Mucosa of descending colon (tissue), 3 donors: ENCODE results near the gene NXPH2. TPM values are rescaled to one million over a fixed set of nuclear protein-coding genes. Genes with fewer than 3 reads are reported as not detected.
"Not testable (repeated sequence)": the region's sequence is repeated elsewhere in the genome, so short reads cannot be mapped to it uniquely, and the experiment has no call there.

Source experiments
- ATAC-seq: fragments of 200-7000 bp; cut with Tn5 transposase; one replicate; pipeline ENCODE4 v1.9.1; 2020; ENCODE audit warnings: mild to moderate bottlenecking, moderate library complexity
- DNase-seq, 3 donors: peaks; one replicate each; pipeline ENCODE4 v3.0.0-alpha.2; 2020
- H3K36me3 ChIP-seq: fragments of 200-600 bp; one replicate; pipeline ENCODE4 v1.8.0; 2021; ENCODE audit warnings: low read depth, mild to moderate bottlenecking
- H3K4me1 ChIP-seq: fragments of 200-600 bp; one replicate; pipeline ENCODE4 v1.8.0; 2021; ENCODE audit warnings: low read depth, mild to moderate bottlenecking
- H3K4me3 ChIP-seq: fragments of 200-600 bp; one replicate; pipeline ENCODE4 v1.8.0; 2021; ENCODE audit warnings: mild to moderate bottlenecking
- H3K9me3 ChIP-seq: fragments of 200-600 bp; one replicate; pipeline ENCODE4 v1.8.0; 2021; ENCODE audit warnings: mild to moderate bottlenecking
- intact Hi-C, 2 donors: fragments of 100-400 bp; cut with DNase I in 1 of 2; cut with micrococcal nuclease in 1 of 2; formaldehyde crosslinking; loops; one replicate each; pipeline versions ENCODE4 v1.11.0 to v1.11.1; 2022; cut with DNase I, micrococcal nuclease
- total RNA-seq, 3 donors: library from RNA; stranded (reverse); fragmentation: NEBNext Ultra II Directional in 2 of 3; extraction: Animal tissue kit (Norgen Biotek cat#: 25700) in 2 of 3; gene quantifications; one replicate each; pipeline versions ENCODE4 v1.2.1 to v1.2.4, GENCODE V29; 2021 to 2023
- TF ChIP-seq, protein P1 (sequence below): fragments of 200-600 bp; IDR thresholded peaks from one replicate; pipeline ENCODE4 v1.8.0; 2022; ENCODE audit warnings: antibody characterized with exemption, mild to moderate bottlenecking
- donor health status: DM: no; HTN: no; CAD: no; lungs with moderate emphysema.
- donor health status: DM: no; HTN: no; CAD: no.
- donor health status: DM: no; HTN: yes; CAD: no.

Gene NXPH2
- total RNA-seq, 3 donors from 2014 or later = 0.38 TPM; not detected in 2

DNA sequence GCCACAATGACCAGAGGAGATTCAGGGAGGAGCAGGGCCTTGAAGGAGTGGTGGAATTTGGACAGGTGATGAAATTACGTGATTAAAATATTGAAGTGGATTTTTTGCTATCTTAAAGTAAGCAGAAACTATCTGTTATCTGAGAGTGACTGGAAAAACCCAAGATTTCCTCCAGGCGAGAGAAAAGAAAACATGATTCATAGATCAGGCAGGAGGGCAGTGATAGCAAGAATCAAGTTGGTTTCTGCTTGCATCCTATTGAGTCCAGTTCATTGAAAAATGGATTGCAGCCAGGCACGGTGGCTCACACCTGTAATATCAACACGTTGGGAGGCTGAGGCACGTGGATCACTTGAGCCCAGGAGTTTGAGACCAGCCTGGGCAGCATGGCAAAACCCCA, 127.8 kb downstream of the NXPH2 start:
- DNase-seq = no peak
- Histone ChIP-seq H3K9me3 (no peaks in the 10 kb centered on the region), H3K36me3 (no peaks in the 10 kb centered on the region), H3K4me1 (no peaks in the 10 kb centered on the region), H3K4me3 (no peak overlapping the region)
- no peak for ATAC-seq
- intact Hi-C loops = no loop called here
- TF ChIP-seq, protein P1, sequence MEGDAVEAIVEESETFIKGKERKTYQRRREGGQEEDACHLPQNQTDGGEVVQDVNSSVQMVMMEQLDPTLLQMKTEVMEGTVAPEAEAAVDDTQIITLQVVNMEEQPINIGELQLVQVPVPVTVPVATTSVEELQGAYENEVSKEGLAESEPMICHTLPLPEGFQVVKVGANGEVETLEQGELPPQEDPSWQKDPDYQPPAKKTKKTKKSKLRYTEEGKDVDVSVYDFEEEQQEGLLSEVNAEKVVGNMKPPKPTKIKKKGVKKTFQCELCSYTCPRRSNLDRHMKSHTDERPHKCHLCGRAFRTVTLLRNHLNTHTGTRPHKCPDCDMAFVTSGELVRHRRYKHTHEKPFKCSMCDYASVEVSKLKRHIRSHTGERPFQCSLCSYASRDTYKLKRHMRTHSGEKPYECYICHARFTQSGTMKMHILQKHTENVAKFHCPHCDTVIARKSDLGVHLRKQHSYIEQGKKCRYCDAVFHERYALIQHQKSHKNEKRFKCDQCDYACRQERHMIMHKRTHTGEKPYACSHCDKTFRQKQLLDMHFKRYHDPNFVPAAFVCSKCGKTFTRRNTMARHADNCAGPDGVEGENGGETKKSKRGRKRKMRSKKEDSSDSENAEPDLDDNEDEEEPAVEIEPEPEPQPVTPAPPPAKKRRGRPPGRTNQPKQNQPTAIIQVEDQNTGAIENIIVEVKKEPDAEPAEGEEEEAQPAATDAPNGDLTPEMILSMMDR = no peak

DNA sequence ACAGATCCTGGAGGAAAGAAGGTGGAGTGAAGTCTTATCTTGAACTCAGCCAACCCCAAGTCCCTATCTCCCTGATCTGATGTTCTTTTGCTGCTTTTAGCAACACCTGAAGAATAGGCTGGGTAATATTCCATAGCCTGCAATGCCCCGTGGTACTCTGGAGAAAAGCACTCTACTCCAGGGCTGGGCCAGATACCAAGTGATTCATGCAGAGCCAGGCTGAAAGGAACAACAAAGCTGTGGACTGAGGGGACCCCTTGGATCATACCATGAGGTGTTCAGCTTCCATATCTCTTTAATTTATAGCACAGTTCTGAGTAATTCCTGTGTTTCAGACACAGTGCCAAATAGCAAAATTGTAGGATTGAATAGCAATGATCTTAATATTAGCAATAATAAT, 130.6 kb downstream of the NXPH2 start:
- intact Hi-C loops = no loop called here
- no peaks in the 10 kb centered on the region for H3K4me1 ChIP-seq
- H3K9me3 ChIP-seq = no peaks in the 10 kb centered on the region
- no peak for ATAC-seq
- no peaks in the 10 kb centered on the region for H3K36me3 ChIP-seq
- TF ChIP-seq, protein P1 = no peak
- H3K4me3 ChIP-seq = no peak overlapping the region
- DNase-seq = no peak

GRCh38 chr2:138648606-138649005, 131.6 kb downstream of the NXPH2 start:
- intact Hi-C loops = no loop called here
- H3K36me3 ChIP-seq = no peaks in the 10 kb centered on the region
- ATAC-seq (no peak), DNase-seq (no peak)
- no peak overlapping the region for H3K4me3 ChIP-seq
- TF ChIP-seq, protein P1 = no peak
- no peaks in the 10 kb centered on the region for H3K4me1 ChIP-seq
- H3K9me3 ChIP-seq = no peaks in the 10 kb centered on the region

DNA sequence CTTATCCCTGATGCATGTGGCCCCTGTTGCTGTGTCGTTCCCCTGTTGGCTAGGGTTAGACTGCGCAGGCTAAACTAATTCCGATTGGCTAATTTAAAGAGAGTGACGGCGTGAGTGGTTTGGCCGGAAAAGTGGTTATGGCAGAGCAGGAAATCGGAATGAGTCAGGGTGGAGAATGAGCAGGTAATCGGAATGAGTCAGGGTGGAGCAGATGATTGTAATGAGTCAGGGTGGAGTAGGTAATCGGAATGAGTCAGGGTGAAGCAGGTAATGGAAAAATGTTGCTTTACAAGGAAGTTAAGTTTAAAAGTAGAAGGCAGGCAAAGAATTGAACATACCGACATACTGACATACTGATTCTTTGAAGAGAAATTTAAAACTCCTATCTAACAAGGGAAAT, 135.4 kb downstream of the NXPH2 start:
- H3K4me1 ChIP-seq, H3K36me3 ChIP-seq, H3K4me3 ChIP-seq, DNase-seq, H3K9me3 ChIP-seq, ATAC-seq, intact Hi-C loops: not testable (repeated sequence)

GRCh38 chr2:138640921-138641676, 139.1 kb downstream of the NXPH2 start:
- DNase-seq = no peak
- Histone ChIP-seq H3K9me3 (no peaks in the 10 kb centered on the region), H3K4me1 (no peaks in the 10 kb centered on the region), H3K4me3 (no peak overlapping the region), H3K36me3 (no peaks in the 10 kb centered on the region)
- intact Hi-C loops = no loop called here
- no peak for ATAC-seq
- TF ChIP-seq, protein P1 = no peak

DNA sequence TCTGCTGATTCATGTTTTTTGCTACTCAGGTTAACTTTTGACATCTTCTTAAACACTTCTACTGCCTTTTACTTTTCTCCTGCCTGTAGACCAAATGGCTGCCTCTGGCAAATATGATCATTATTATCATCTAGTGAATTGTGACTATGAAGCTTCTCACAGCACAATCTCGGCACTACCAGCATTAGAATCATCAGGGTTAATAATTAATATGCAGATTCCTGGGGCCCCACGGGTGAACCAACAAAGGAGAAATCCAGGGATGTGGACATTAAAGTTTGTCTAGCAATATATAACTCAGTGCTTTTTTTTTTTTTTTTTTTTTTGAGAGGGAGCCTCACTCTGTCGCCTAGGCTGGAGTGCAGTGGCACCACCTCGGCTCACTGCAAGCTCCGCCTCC, 142.5 kb downstream of the NXPH2 start:
- TF ChIP-seq, protein P1 = no peak

More for the DNA sequence above, 142.5 kb downstream of the NXPH2 start:
- Histone ChIP-seq H3K36me3 (no peaks in the 10 kb centered on the region), H3K9me3 (no peaks in the 10 kb centered on the region), H3K4me3 (no peak overlapping the region), H3K4me1 (no peaks in the 10 kb centered on the region)
- ATAC-seq (no peak), DNase-seq (no peak)
- intact Hi-C loops = no loop called here
